Astrocyte of the spinal cord (primary cell): ENCODE measurements around the gene CXXC1.

Source experiments
- DNase-seq: peaks from one replicate; pipeline ENCODE4 v3.0.0; 2011; ENCODE audit warnings: low read depth, low spot score
- H3K4me3 ChIP-seq: 2 replicates; pipeline ENCODE4 v1.5.1; 2011; ENCODE audit warnings: low read depth, mild to moderate bottlenecking, low read length, moderate library complexity
- CTCF ChIP-seq: IDR thresholded peaks from 2 replicates; pipeline ENCODE4 v1.5.1; 2012; ENCODE audit warnings: low read depth, mild to moderate bottlenecking, low read length, inconsistent platforms
- in situ Hi-C: cut with HindIII; loops from 2 replicates; pipeline ENCODE4 v1.10.0; 2017; ENCODE audit warnings: low sequenced_read_pairs

Gene CXXC1

GRCh38 chr18:50274941-50275340 lies 12.6 kb downstream of the CXXC1 start:
- no peak for DNase-seq
- in situ Hi-C loops, result no loop called here
- no peak overlapping the region for H3K4me3 ChIP-seq
- no peak for TF ChIP-seq CTCF

- no peak for DNase-seq
- TF ChIP-seq CTCF, result no peak
- H3K4me3 ChIP-seq, result no peak overlapping the region
- in situ Hi-C loops, result no loop called here
Measured at GRCh38 chr18:50274044-50274442, 13.4 kb downstream of the CXXC1 start.

GRCh38 chr18:50273203-50274043 lies 14.1 kb downstream of the CXXC1 start:
- H3K4me3 ChIP-seq, result no peak overlapping the region
- no peak for DNase-seq
- in situ Hi-C loops, result no loop called here
- TF ChIP-seq CTCF, result no peak

- TF ChIP-seq CTCF, result no peak
- no peak for DNase-seq
- in situ Hi-C loops, result no loop called here
- no peak overlapping the region for H3K4me3 ChIP-seq
Measured at GRCh38 chr18:50272568-50272967, 14.9 kb downstream of the CXXC1 start.

GRCh38 chr18:50268022-50268747 lies 19.3 kb downstream of the CXXC1 start:
- TF ChIP-seq CTCF, result peak; percentile 83
- in situ Hi-C loops, result no loop called here
- DNase-seq, result peak; percentile 68
- peak overlapping the region; percentile 53 for H3K4me3 ChIP-seq

GRCh38 chr18:50266248-50266704 lies 21.2 kb downstream of the CXXC1 start, which contains the start of gene CFAP53:
Gene CFAP53, minus strand, starts transcription at chr18:50266495. Its CDS starts 91 bp downstream, at chr18:50266404.
- in situ Hi-C loops, result no loop called here
- peak; percentile 91 for DNase-seq
- no peak for TF ChIP-seq CTCF
- H3K4me3 ChIP-seq, result peak within 1 kb of the TSS; percentile 76
